Endothelial cell of umbilical vein (primary cell): Measurements from ENCODE around the gene RNU1-2.
"Not testable (repeated sequence)": the region's sequence is repeated elsewhere in the genome, so short reads cannot be mapped to it uniquely, and the experiment has no call there.

Source experiments
- CTCF ChIP-seq, 2 donors: IDR thresholded peaks; 1 replicate in 1 of 2; 2 replicates in 1 of 2; pipeline ENCODE4 v1.5.1; 2011; ENCODE audit warnings: low read length in 2 of 2, mild to moderate bottlenecking in 2 of 2, moderate library complexity in 2 of 2, control low read depth in 1 of 2, inconsistent platforms in 1 of 2, low read depth in 1 of 2; ENCODE audit not compliant: insufficient read depth in 1 of 2; ENCODE audit errors: extremely low read depth in 1 of 2
- EZH2 ChIP-seq: IDR thresholded peaks from 2 replicates; pipeline ENCODE4 v1.6.1; 2012; ENCODE audit warnings: borderline replicate concordance, low read depth, mild to moderate bottlenecking, moderate library complexity, low read length, inconsistent platforms; ENCODE audit not compliant: severe bottlenecking
- MAX ChIP-seq: IDR thresholded peaks from 2 replicates; pipeline ENCODE4 v1.6.1; 2011; ENCODE audit not compliant: insufficient read depth, insufficient read length
- POLR2A ChIP-seq: IDR thresholded peaks from 2 replicates; pipeline ENCODE4 v1.6.1; 2012; ENCODE audit warnings: low read depth, mild to moderate bottlenecking, control low read depth, low read length
- POLR2AphosphoS5 ChIP-seq: IDR thresholded peaks from 2 replicates; pipeline ENCODE4 v1.6.1; 2012; ENCODE audit warnings: low read depth, mild to moderate bottlenecking, control low read depth, low read length, moderate library complexity; ENCODE audit not compliant: insufficient read depth

- TF ChIP-seq CTCF (IDR thresholded peaks at IDR 0.05; ENCODE audit: extremely low read depth in 1 of 2, insufficient read depth in 1 of 2, low read depth in 1 of 2, low read length in 2 of 2); POLR2AphosphoS5; POLR2A; MAX; EZH2: not testable (repeated sequence)
Measured at GRCh38 chr1:16869996-16870395, 25.8 kb upstream of the RNU1-2 start.
